AG04449 (cell line): Measurements from ENCODE around the gene NR6A1.
"Not testable (repeated sequence)": the region's sequence is repeated elsewhere in the genome, so short reads cannot be mapped to it uniquely, and the experiment has no call there.

Experiments used
- CTCF ChIA-PET: fragments of 350-600 bp; formaldehyde crosslinking; extraction: SDS; loops from one replicate; lab custom pipeline; 2021; ENCODE audit warnings: antibody characterized with exemption; lab: Yijun Ruan, JAX
- POLR2A ChIA-PET: fragments of 400-600, 350-600 bp; formaldehyde crosslinking; extraction: SDS; loops from one replicate; lab custom pipeline; 2020; ENCODE audit warnings: antibody characterized with exemption, inconsistent platforms; lab: Yijun Ruan, JAX
- DNase-seq: peaks from one replicate; pipeline ENCODE4 v3.0.0-alpha.2; 2010; ENCODE audit warnings: low read depth, low spot score
- H3K4me3 ChIP-seq: 2 replicates; pipeline ENCODE4 v1.5.1; 2011; ENCODE audit warnings: low read depth, mild to moderate bottlenecking, control low read depth, low read length
- TF ChIP-seq, protein P1 (sequence below): IDR thresholded peaks from one replicate; pipeline ENCODE4 v1.5.1; 2011; ENCODE audit warnings: mild to moderate bottlenecking, moderate library complexity, low read length, control low read depth, inconsistent platforms; ENCODE audit not compliant: insufficient read depth; ENCODE audit errors: missing control alignments

The NR6A1 gene

DNA sequence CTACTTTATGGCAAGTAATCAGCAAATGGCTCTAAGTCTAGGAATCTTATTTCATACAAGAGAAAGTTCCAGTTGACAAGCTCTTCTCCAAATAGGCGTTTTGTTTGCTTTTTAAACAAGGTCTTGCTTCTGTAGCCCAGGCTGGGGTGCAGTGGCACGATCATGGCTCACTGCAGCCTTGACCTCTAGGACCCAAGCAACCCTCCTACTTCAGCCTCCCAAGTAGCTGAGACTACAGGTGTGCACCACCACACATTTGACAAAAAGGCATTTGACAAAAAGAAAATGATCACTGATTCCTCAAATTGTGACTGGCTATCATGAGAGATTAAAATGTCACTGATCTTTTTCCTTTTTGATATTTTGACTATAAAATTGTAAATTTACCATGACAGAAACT is 31.8 kb downstream of the NR6A1 start:
- CTCF ChIA-PET = interaction anchor here (1.0 kb wide), 1 partner anchor 122 kb away, joined by 3 read pairs; no protein-coding TSS in a partner anchor
- no peak overlapping the region for H3K4me3 ChIP-seq
- TF ChIP-seq, protein P1, sequence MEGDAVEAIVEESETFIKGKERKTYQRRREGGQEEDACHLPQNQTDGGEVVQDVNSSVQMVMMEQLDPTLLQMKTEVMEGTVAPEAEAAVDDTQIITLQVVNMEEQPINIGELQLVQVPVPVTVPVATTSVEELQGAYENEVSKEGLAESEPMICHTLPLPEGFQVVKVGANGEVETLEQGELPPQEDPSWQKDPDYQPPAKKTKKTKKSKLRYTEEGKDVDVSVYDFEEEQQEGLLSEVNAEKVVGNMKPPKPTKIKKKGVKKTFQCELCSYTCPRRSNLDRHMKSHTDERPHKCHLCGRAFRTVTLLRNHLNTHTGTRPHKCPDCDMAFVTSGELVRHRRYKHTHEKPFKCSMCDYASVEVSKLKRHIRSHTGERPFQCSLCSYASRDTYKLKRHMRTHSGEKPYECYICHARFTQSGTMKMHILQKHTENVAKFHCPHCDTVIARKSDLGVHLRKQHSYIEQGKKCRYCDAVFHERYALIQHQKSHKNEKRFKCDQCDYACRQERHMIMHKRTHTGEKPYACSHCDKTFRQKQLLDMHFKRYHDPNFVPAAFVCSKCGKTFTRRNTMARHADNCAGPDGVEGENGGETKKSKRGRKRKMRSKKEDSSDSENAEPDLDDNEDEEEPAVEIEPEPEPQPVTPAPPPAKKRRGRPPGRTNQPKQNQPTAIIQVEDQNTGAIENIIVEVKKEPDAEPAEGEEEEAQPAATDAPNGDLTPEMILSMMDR = no peak
- POLR2A ChIA-PET = no interaction called here
- DNase-seq = no peak

DNA sequence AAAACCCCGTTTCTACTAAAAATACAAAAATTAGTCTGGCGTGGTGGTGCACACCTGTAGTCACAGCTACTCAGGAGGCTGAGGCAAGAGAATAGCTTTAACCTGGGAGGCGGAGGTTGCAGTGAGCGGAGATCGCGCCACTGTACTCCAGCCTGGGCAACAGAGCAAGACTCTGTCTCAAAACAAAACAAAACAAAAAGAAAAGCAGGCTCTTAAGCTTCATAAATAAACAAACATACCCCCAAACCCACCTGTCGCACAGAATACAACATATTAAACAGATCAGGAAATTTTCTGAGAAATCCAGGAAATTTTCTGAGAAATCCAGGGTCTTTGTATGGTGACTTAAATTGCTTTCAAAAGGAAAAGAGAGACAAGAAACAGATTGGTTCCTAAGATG is 33.0 kb downstream of the NR6A1 start:
- H3K4me3 ChIP-seq, DNase-seq, POLR2A ChIA-PET: not testable (repeated sequence)
- CTCF ChIA-PET = interaction anchor here (1.1 to 1.4 kb wide), 3 partner anchors 15 to 319 kb away, joined by 3 to 4 read pairs (median 4); no protein-coding TSS in a partner anchor

DNA sequence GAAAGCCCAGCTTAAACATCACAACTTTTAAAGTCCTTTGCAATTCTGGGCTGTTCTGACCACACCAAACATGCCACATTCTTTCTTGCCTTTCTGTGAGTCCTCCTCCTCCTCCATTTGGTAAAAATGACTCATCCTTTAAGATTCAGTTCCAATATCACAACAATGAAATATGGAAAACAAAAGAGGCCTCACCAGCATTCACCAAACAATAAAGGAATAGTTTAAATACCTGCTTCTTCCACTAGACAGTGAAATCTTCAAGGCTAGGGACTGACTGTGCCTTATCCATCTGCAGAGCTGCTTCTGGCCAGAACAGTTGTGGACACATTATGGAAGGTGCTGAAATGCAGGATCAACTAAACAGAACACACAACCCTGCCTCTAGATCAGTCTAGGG is 36.0 kb downstream of the NR6A1 start:
- ChIA-PET CTCF (interaction anchor here (0.6 to 3.3 kb wide), 6 partner anchors 9 to 118 kb away, joined by 3 to 11 read pairs (median 3); no protein-coding TSS in a partner anchor), POLR2A (interaction anchor here (0.7 to 1.7 kb wide), 3 partner anchors 8 to 18 kb away, joined by 3 to 5 read pairs (median 4); no protein-coding TSS in a partner anchor)
- TF ChIP-seq, protein P1 = no peak
- no peak for DNase-seq
- no peak overlapping the region for H3K4me3 ChIP-seq

DNA sequence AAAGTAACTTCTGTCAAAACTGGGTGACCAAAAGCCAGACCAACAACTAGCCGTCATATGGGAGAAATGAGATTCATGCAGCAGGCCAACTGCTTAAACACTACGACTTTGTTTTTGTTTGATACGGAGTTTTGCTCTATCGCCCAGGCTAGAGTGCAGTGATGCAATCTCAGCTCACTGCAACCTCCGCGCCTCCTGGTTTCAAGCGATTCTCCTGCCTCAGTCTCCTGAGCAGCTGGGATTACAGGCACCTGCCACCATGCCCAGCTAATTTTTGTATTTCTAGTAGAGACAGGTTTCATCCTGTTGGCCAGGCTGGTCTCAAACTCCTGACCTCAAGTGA is 36.4 kb downstream of the NR6A1 start:
- ChIA-PET CTCF (interaction anchor here (0.6 to 3.3 kb wide), 6 partner anchors 9 to 121 kb away, joined by 3 to 11 read pairs (median 4); no protein-coding TSS in a partner anchor), POLR2A (interaction anchor here (0.7 to 1.7 kb wide), 3 partner anchors 9 to 18 kb away, joined by 3 to 5 read pairs (median 4); no protein-coding TSS in a partner anchor)
- not testable (repeated sequence) for H3K4me3 ChIP-seq

DNA sequence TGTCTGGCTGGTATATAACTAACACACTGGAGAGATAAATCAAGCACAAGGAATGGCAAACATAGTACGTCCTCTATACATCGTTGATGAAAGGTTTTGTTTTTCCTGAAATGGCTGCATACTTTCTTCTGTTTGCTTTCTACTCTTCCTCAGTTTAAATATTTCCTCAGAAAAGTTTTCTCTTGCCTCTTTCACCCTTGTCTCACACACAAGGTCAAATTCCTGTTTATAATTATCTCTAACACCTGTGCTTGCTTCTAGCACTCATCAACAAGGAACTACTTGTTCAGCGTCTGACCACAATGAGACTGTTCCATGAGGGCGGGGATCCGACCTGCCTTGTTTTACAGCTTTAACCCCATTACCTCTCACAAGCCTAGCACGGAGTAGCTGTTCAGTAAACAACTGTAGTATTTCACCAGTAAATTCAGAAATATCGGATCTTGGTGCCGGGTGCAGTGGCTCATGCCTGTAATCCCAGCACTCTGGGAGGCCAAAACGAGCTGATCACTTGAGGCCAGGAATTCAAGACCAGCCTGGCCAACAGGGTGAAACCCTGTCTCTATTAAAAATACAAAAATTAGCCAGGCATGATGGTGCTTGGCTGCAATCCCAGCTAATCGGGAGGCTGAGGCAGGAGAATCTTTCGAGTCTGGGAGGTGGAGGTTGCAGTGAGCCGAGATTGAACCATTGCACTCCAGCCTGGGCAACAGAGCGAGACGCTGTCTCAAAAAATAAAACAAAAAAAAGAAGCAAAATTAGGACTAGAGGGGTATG is 37.0 kb downstream of the NR6A1 start:
- POLR2A ChIA-PET = interaction anchor here (1.4 to 1.7 kb wide), 2 partner anchors 9 to 19 kb away, joined by 4 to 5 read pairs; no protein-coding TSS in a partner anchor
- CTCF ChIA-PET = interaction anchor here (0.6 to 3.3 kb wide), 8 partner anchors 10 to 313 kb away, joined by 3 to 11 read pairs (median 3); no protein-coding TSS in a partner anchor
- TF ChIP-seq, protein P1 = no peak
- no peak overlapping the region for H3K4me3 ChIP-seq
- DNase-seq = no peak

More for the DNA sequence above, 36.4 kb downstream of the NR6A1 start:
- not testable (repeated sequence) for DNase-seq

DNA sequence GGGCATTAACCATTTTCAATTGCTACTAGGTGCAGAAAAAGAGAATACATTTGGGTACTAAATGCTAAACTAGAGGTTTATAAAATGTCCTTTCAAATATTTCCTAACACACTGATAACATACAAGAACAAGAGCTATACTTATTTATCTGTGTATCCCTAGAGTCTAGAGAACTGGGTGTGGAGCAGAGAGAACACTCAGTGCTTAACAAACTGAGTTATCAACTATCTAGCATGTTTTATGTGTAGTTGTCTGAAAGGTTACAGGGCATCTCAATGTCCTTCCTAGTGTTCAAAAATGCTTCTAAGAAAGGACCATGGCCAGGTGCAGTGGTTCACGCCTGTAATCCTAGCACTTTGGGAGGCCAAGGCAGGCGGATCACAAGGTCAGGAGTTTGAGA is 40.3 kb downstream of the NR6A1 start:
- ChIA-PET CTCF (interaction anchor here (1.1 kb wide), 1 partner anchor 13 kb away, joined by 3 read pairs; no protein-coding TSS in a partner anchor), POLR2A (no interaction called here)
- no peak for DNase-seq

DNA sequence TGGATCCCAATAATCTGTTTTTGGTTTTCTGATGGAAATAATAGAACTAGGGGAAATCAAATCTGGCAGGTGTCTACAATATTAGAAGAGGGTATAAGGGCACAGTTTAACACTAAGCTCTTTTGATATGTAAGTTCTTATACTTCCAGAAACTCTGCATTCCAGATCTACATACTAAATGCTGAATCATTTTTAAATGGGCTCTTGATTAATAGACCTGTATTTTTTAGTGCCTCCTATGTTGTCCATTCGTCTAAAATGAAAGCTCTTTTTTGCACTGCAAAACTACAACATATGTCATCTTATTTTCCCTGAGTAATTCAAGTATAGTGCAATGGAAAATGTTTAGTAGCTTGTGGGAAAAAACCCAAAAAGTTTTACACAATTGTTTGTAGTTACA is 44.2 kb downstream of the NR6A1 start:
- CTCF ChIA-PET = interaction anchor here (0.7 to 7.3 kb wide), 5 partner anchors 15 to 175 kb away, joined by 3 to 53 read pairs (median 3); partner anchors contain the start of gene WDR38
- TF ChIP-seq, protein P1 = no peak
- POLR2A ChIA-PET = no interaction called here

More for the DNA sequence above, 40.3 kb downstream of the NR6A1 start:
- TF ChIP-seq, protein P1 = no peak
- H3K4me3 ChIP-seq = no peak overlapping the region

More for the DNA sequence above, 44.2 kb downstream of the NR6A1 start:
- H3K4me3 ChIP-seq = no peak overlapping the region
- no peak for DNase-seq
